CD8-positive, alpha-beta memory T cell (primary cell): Measurements from ENCODE around the gene MGAT4B. TPM values are rescaled to one million over a fixed set of nuclear protein-coding genes. Genes with fewer than 3 reads are reported as not detected.

Source experiments
- CTCF ChIA-PET: fragments of 350-600 bp; sonication (Branson Sonifier 250); formaldehyde crosslinking; loops from one replicate; lab custom pipeline; 2021; ENCODE audit warnings: antibody characterized with exemption; lab: Charles Lee
- POLR2A ChIA-PET: fragments of 350-600 bp; sonication (Branson Sonifier 250); formaldehyde crosslinking; loops from one replicate; lab custom pipeline; 2021; ENCODE audit warnings: antibody characterized with exemption; lab: Charles Lee
- DNase-seq, 5 donors: peaks; one replicate each; pipeline versions ENCODE4 v3.0.0 to v3.0.0-alpha.2; 2020 to 2022; ENCODE audit warnings: mixed read lengths in 1 of 5
- H3K27ac ChIP-seq: one replicate; pipeline ENCODE4 v1.7.0; 2013; ENCODE audit warnings: low read depth, mild to moderate bottlenecking, low read length, moderate library complexity
- H3K27me3 ChIP-seq: 2 replicates; pipeline ENCODE4 v1.7.0; 2013; ENCODE audit warnings: low read length, mild to moderate bottlenecking; ENCODE audit not compliant: insufficient read depth, poor library complexity, severe bottlenecking
- H3K36me3 ChIP-seq: 2 replicates; pipeline ENCODE4 v1.7.0; 2013; ENCODE audit warnings: mild to moderate bottlenecking, low read length, moderate library complexity; ENCODE audit not compliant: insufficient read depth
- H3K4me1 ChIP-seq: 2 replicates; pipeline ENCODE4 v1.7.0; 2013; ENCODE audit warnings: mild to moderate bottlenecking, low read length, moderate library complexity; ENCODE audit not compliant: insufficient read depth
- H3K4me3 ChIP-seq: 2 replicates; pipeline ENCODE4 v1.7.0; 2013; ENCODE audit warnings: mild to moderate bottlenecking, low read length
- H3K9me3 ChIP-seq: 2 replicates; pipeline ENCODE4 v1.7.0; 2013; ENCODE audit warnings: mild to moderate bottlenecking, low read length
- H3K27ac Mint-ChIP-seq, 8 donors: one replicate each; pipeline ENCODE4 v1.8.0; 2020 to 2021; ENCODE audit warnings: mixed read lengths in 8 of 8, mild to moderate bottlenecking in 6 of 8, inconsistent platforms in 3 of 8, moderate library complexity in 3 of 8
- H3K27me3 Mint-ChIP-seq, 2 donors: one replicate each; pipeline ENCODE4 v1.8.0; 2020 to 2021; ENCODE audit warnings: mixed read lengths in 2 of 2, mild to moderate bottlenecking in 1 of 2, moderate library complexity in 1 of 2
- H3K36me3 Mint-ChIP-seq, 3 donors: one replicate each; pipeline ENCODE4 v1.8.0; 2020 to 2021; ENCODE audit warnings: mixed read lengths in 3 of 3, inconsistent platforms in 1 of 3, mild to moderate bottlenecking in 1 of 3
- H3K4me1 Mint-ChIP-seq, 3 donors: one replicate each; pipeline ENCODE4 v1.8.0; 2020 to 2021; ENCODE audit warnings: mixed read lengths in 3 of 3, inconsistent platforms in 1 of 3, mild to moderate bottlenecking in 1 of 3
- H3K4me3 Mint-ChIP-seq, 7 donors: one replicate each; pipeline ENCODE4 v1.8.0; 2020 to 2021; ENCODE audit warnings: mixed read lengths in 7 of 7, mild to moderate bottlenecking in 6 of 7, moderate library complexity in 4 of 7, inconsistent platforms in 2 of 7
- H3K9me3 Mint-ChIP-seq, 5 donors: one replicate each; pipeline ENCODE4 v1.8.0; 2020 to 2022; ENCODE audit warnings: mixed read lengths in 5 of 5, mild to moderate bottlenecking in 3 of 5, moderate library complexity in 2 of 5, inconsistent platforms in 1 of 5
- polyA plus RNA-seq: library from polyadenylated mRNA; unstranded; fragments of 300-500 nt; fragmentation: Illumina TruSeq; gene quantifications from one replicate; pipeline ENCODE4 v1.2.3, GENCODE V29; 2021
- total RNA-seq, 2 experiments: library from RNA; stranded (reverse); gene quantifications; one replicate each; pipeline ENCODE4 v1.2.3, GENCODE V29; 2021

MGAT4B gene
- total and polyA plus RNA-seq, 3 experiments from 2014 or later = 21.0 to 103 (median 94.0) TPM

DNA sequence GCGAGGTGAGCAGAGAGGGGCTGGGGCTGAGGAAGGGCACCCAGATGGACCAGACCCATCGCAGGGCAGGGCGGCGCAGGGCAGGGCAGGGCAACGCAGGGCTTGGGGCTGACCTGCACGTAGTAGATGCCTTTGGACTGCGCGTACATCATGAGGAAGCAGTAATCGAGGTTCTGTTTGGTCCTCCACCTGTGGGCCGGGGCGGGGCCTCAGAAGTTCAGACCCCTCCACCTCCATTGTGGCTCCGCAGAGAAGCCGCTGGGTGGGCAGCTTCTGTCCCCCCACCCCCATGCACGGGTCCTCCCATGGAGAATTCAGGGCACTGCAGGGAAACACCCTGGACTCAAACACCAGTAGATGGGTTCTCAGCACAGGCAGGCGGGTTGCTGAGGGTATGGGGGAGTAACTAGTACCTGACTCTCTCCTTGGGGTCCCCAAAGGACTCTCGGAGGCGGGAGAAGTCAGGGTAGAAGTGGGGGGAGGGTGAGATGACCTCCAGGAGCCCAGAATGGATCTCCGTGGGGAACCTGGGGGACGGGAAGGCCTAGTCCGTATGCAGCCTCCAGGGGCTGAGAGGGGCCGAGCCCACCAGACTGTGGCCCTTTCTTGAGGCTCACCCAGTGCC lies 6.5 kb downstream of the MGAT4B start:
- no peaks in the 10 kb centered on the region for H3K27me3 Mint-ChIP-seq
- no peak overlapping the region for H3K27ac Mint-ChIP-seq
- peaks cover 9% of the 10 kb centered on the region for H3K36me3 ChIP-seq
- peaks cover 0 to under 1% (median 0%) of the 10 kb centered on the region in 5 donors for H3K9me3 Mint-ChIP-seq
- no peak for DNase-seq
- ChIA-PET POLR2A (no interaction called here), CTCF (interaction anchor here (0.6 kb wide), 1 partner anchor 51 kb away, joined by 3 read pairs; no protein-coding TSS in a partner anchor)
- H3K27me3 ChIP-seq = no peaks in the 10 kb centered on the region
- peaks cover 38% of the 10 kb centered on the region for H3K4me1 ChIP-seq
- H3K27ac ChIP-seq = no peak overlapping the region
- H3K36me3 Mint-ChIP-seq = peaks cover 3 to 39% (median 5%) of the 10 kb centered on the region in 3 donors
- H3K9me3 ChIP-seq = no peaks in the 10 kb centered on the region
- H3K4me1 Mint-ChIP-seq = peaks cover 28 to 39% (median 31%) of the 10 kb centered on the region in 3 donors
- H3K4me3 ChIP-seq = no peak overlapping the region
- H3K4me3 Mint-ChIP-seq = peak overlapping the region in 1 of 7 donors; percentile 27

DNA sequence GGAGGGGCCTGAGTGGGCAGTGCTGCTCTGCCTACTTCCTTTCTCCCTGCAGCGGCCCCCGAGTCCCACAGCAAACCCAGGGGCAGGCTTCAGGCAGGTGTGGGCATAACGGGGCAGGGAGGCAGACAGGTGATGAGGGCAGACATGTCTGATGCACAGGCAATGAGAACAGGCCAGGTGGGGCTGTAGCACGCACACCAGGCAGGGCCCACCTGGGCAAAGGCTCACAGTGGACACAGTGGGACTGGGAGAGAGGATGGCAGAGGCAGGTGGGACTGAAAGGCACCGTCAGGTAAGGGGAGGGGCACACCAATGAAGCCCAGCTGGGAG lies 7.1 kb downstream of the MGAT4B start:
- Histone ChIP-seq H3K27me3 (no peaks in the 10 kb centered on the region), H3K4me3 (no peak overlapping the region), H3K9me3 (no peaks in the 10 kb centered on the region), H3K27ac (no peak overlapping the region), H3K36me3 (peaks cover 9% of the 10 kb centered on the region), H3K4me1 (peaks cover 38% of the 10 kb centered on the region)
- Mint-ChIP-seq H3K4me1 (peaks cover 26 to 39% (median 31%) of the 10 kb centered on the region in 3 donors), H3K27ac (peak overlapping the region in 1 of 8 donors; percentile 29), H3K27me3 (no peaks in the 10 kb centered on the region), H3K4me3 (peak overlapping the region in 1 of 7 donors; percentile 57), H3K36me3 (peaks cover 3 to 37% (median 5%) of the 10 kb centered on the region in 3 donors), H3K9me3 (no peaks in the 10 kb centered on the region)
- DNase-seq = no peak
- CTCF ChIA-PET = no interaction called here
- POLR2A ChIA-PET = no interaction called here

DNA sequence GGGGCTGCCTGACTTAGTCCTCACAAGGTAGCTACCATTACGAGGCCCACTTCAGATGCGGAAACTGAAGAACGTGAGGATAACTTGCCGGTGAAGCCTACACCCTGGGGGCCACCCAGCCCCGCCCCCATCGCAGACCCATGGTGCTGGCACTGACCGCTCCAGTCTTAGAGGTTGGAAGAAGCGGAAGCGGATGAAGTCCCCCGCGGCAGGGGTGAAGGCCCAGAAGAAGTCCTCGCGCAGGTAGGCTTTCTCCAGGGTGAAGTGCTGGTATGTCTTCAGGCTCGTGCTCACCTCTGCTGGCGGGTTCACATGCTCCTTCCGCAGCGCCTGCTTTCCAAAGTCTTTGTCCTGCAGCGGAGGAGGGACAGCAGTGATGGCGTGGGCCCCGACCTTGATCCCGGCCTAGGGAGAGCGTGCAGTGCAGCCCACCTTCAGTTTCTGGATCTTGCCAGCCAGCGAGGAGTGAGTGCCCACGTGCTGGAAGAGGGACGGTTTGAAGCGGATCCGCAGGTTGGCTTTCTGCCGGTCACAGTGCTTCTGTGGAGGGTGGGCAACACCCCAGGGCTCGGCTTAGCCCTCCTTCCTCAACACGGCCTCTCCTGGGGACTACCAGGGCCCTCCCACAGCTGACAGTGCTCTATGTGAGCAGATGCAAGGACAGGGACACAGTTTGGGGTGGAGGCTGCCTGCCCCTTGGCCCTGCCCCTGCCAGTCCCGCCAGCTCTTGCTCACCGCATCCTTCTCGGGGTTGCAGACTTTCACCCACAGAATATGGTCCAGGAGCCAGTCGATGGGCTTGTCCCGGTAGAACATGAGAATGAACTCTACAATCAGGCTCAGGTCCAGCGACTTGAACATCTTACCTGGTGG lies 7.7 kb downstream of the MGAT4B start:
- Mint-ChIP-seq H3K27ac (peak overlapping the region in 1 of 8 donors; percentile 29), H3K4me1 (peaks cover 27 to 39% (median 31%) of the 10 kb centered on the region in 3 donors), H3K27me3 (no peaks in the 10 kb centered on the region), H3K9me3 (no peaks in the 10 kb centered on the region), H3K4me3 (peak overlapping the region in 2 of 7 donors; percentile 19 to 57), H3K36me3 (peaks cover 3 to 37% (median 5%) of the 10 kb centered on the region in 3 donors)
- POLR2A ChIA-PET = no interaction called here
- Histone ChIP-seq H3K4me3 (no peak overlapping the region), H3K27me3 (no peaks in the 10 kb centered on the region), H3K27ac (no peak overlapping the region), H3K36me3 (peaks cover 9% of the 10 kb centered on the region), H3K4me1 (peaks cover 38% of the 10 kb centered on the region), H3K9me3 (no peaks in the 10 kb centered on the region)
- CTCF ChIA-PET = interaction anchor here (5.9 kb wide), 1 partner anchor 34 kb away, joined by 61 read pairs; no protein-coding TSS in a partner anchor
- peak in 1 of 5 donors; percentile 47 for DNase-seq

DNA sequence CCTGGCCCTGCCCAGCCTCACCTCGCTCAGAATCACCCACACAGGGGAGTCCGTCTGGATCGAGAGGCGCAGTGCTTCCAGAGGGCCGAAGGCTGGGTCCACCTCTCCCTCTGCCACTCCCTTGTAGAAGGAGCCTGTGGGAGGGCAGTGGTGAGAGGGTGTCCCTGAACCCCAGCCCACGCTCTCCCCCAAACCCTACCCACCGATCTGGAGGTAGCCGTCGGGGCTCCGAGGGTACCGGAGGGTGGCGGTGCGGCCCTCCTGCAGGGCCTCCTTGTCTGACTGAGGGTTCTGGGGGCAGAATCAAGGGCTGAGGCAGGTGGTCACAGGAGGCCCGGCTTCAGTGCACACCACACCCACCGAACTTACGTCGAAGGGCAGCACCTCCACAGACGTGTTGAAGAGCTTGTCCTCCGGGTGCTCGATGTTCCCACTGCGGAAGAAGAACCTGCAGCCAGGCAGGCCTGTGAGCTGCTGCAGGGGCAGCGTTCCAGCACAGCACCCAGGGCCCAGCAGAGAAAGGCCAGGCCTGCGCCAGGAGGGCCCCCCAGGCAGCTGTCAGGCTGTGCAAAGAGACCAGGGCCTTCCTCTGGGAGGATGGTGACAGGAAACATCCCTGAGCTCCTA lies 8.4 kb downstream of the MGAT4B start:
- Histone ChIP-seq H3K4me3 (no peak overlapping the region), H3K36me3 (peaks cover 9% of the 10 kb centered on the region), H3K4me1 (peaks cover 39% of the 10 kb centered on the region), H3K27ac (no peak overlapping the region), H3K27me3 (no peaks in the 10 kb centered on the region), H3K9me3 (no peaks in the 10 kb centered on the region)
- ChIA-PET CTCF (interaction anchor here (1.3 to 5.9 kb wide), 3 partner anchors 33 to 128 kb away, joined by 3 to 61 read pairs (median 4); no protein-coding TSS in a partner anchor), POLR2A (interaction anchor here (1.2 kb wide), 1 partner anchor 16 kb away, joined by 3 read pairs; no protein-coding TSS in a partner anchor)
- Mint-ChIP-seq H3K9me3 (no peaks in the 10 kb centered on the region), H3K27me3 (no peaks in the 10 kb centered on the region), H3K27ac (no peak overlapping the region), H3K4me1 (peaks cover 28 to 40% (median 34%) of the 10 kb centered on the region in 3 donors), H3K36me3 (peaks cover 3 to 37% (median 5%) of the 10 kb centered on the region in 3 donors), H3K4me3 (no peak overlapping the region)
- DNase-seq = no peak

DNA sequence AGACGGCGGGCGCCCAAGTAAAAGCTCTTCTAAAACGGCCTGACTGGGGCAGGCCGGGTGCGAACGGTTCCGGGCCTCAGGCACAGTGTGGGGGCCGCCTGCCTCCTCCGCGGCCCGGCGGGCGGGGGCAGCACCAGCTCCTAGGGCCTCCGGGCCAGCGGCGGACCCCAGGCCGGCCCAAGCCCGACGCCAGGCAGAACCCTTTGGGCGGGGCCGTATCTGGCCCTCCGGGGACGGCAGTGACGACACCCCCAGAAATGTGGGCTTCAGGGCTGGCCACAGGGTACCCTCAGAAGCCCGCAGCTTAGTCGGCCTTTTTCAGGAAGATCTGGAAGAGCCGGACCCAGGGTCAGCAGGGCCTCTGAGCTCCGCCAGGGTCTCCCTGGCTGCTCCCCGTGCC lies 8.9 kb downstream of the MGAT4B start:
- peaks cover 35% of the 10 kb centered on the region for H3K4me1 ChIP-seq
- no peak for DNase-seq
- Mint-ChIP-seq H3K4me1 (peaks cover 29 to 41% (median 36%) of the 10 kb centered on the region in 3 donors), H3K36me3 (peaks cover 3 to 37% (median 5%) of the 10 kb centered on the region in 3 donors), H3K4me3 (peak overlapping the region in 3 of 7 donors; percentile 10 to 81 (median 67)), H3K9me3 (no peaks in the 10 kb centered on the region), H3K27ac (peak overlapping the region in 1 of 8 donors; percentile 79), H3K27me3 (no peaks in the 10 kb centered on the region)
- ChIA-PET CTCF (interaction anchor here (0.6 to 5.9 kb wide), 8 partner anchors 8 to 128 kb away, joined by 3 to 61 read pairs (median 3); no protein-coding TSS in a partner anchor), POLR2A (interaction anchor here (1.2 kb wide), 2 partner anchors 8 to 17 kb away, joined by 3 to 5 read pairs; no protein-coding TSS in a partner anchor)
- no peak overlapping the region for H3K27ac ChIP-seq
- H3K27me3 ChIP-seq = no peaks in the 10 kb centered on the region
- H3K9me3 ChIP-seq = no peaks in the 10 kb centered on the region
- peaks cover 9% of the 10 kb centered on the region for H3K36me3 ChIP-seq
- no peak overlapping the region for H3K4me3 ChIP-seq

DNA sequence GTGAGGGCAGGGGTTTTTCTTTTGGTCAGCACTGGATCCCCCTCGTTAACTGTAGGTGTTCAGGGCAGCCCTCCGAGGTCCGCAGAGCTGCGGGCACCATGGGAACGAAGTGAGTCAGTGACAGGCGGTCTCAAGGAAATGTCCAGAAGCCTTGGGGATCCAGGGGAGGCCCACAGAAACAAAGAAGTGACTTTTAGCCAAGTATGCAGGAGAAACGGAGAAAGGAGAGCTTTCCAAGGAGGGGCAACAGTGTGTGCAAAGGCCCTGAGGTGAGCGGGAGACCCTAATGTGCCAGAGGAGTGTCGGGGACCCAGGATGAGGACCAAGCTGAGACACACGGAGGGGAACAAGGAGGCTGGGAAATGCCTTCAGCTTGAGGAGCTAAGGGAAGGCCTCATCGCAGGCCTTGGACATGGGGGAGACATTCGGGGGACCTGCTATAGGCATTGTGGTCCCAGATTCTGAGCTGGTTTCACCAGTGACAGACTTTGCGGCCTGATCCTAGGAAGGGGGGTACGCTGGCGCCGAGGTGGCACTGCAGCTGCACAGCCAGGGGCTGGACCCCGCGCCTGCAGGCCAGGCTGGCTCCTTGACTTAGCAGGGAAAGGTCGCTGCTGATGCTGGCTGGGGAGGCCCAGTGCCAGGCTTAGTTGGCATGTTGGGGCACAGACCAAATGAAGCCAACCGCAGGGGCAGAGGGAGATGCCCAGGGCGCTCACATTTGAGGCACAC lies 9.6 kb downstream of the MGAT4B start:
- peak overlapping the region in 6 of 8 donors; percentile 27 to 96 (median 67) for H3K27ac Mint-ChIP-seq
- no peaks in the 10 kb centered on the region for H3K27me3 Mint-ChIP-seq

More for the DNA sequence above, 9.6 kb downstream of the MGAT4B start:
- H3K27ac ChIP-seq = no peak overlapping the region
- Mint-ChIP-seq H3K36me3 (peaks cover 3 to 37% (median 5%) of the 10 kb centered on the region in 3 donors), H3K9me3 (no peaks in the 10 kb centered on the region), H3K4me1 (peaks cover 30 to 44% (median 33%) of the 10 kb centered on the region in 3 donors), H3K4me3 (peak overlapping the region; percentile 50 to 82 (median 67))
- H3K4me1 ChIP-seq = peaks cover 30% of the 10 kb centered on the region
- CTCF ChIA-PET = interaction anchor here (0.6 to 5.9 kb wide), 16 partner anchors 9 to 127 kb away, joined by 3 to 61 read pairs (median 4); partner anchors contain the start of gene MAML1
- DNase-seq = no peak
- POLR2A ChIA-PET = interaction anchor here (0.9 to 1.2 kb wide), 3 partner anchors 9 to 25 kb away, joined by 3 to 8 read pairs (median 5); no protein-coding TSS in a partner anchor
- H3K4me3 ChIP-seq = no peak overlapping the region
- H3K36me3 ChIP-seq = peaks cover 9% of the 10 kb centered on the region
- no peaks in the 10 kb centered on the region for H3K9me3 ChIP-seq
- no peaks in the 10 kb centered on the region for H3K27me3 ChIP-seq
